GM06990 (cell line): ENCODE measurements around the gene STEAP4.

Experiments
- DNase-seq: peaks from one replicate; pipeline ENCODE4 v3.0.0-alpha.2; 2011; ENCODE audit not compliant: insufficient read length; ENCODE audit errors: extremely low read depth
- H3K27me3 ChIP-seq: replicated peaks from 2 replicates; pipeline ENCODE4 v1.6.0; 2011; ENCODE audit warnings: low read length; ENCODE audit not compliant: control insufficient read depth, insufficient read depth
- H3K36me3 ChIP-seq: 2 replicates; pipeline ENCODE4 v1.5.1; 2011; ENCODE audit warnings: low read length; ENCODE audit not compliant: control insufficient read depth, insufficient read depth
- H3K4me3 ChIP-seq: replicated peaks from 2 replicates; pipeline ENCODE4 v1.5.1; 2011; ENCODE audit warnings: low read depth, mild to moderate bottlenecking, control low read depth, low read length
- TF ChIP-seq, protein P1 (sequence below): IDR thresholded peaks from 2 replicates; pipeline ENCODE4 v1.5.1; 2011; ENCODE audit warnings: low read length, control low read depth, mild to moderate bottlenecking, inconsistent platforms; ENCODE audit not compliant: insufficient read depth, poor library complexity, severe bottlenecking

Gene STEAP4

DNA sequence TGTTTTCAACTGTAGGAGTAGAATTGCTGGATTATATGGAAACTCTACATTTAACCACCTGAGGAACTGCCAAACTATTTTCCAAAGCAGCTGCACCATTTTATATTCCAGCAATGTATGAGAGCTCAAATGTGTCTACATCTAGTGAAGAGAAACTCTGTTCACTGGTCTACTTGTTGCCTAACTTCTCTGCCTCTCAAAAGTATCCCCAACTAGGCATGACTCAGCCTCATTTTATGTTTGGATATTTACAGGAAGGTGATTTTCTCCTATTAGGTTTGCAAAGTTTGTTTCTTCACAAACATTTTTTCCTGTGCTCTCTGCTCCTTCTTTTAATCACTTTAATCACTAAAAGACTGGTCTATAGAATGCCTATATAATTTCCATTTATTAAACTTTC is 49.8 kb downstream of the STEAP4 start:
- Histone ChIP-seq H3K4me3 (no peak overlapping the region), H3K27me3 (no peaks in the 10 kb centered on the region), H3K36me3 (no peaks in the 10 kb centered on the region)
- DNase-seq: no peak
- TF ChIP-seq, protein P1, sequence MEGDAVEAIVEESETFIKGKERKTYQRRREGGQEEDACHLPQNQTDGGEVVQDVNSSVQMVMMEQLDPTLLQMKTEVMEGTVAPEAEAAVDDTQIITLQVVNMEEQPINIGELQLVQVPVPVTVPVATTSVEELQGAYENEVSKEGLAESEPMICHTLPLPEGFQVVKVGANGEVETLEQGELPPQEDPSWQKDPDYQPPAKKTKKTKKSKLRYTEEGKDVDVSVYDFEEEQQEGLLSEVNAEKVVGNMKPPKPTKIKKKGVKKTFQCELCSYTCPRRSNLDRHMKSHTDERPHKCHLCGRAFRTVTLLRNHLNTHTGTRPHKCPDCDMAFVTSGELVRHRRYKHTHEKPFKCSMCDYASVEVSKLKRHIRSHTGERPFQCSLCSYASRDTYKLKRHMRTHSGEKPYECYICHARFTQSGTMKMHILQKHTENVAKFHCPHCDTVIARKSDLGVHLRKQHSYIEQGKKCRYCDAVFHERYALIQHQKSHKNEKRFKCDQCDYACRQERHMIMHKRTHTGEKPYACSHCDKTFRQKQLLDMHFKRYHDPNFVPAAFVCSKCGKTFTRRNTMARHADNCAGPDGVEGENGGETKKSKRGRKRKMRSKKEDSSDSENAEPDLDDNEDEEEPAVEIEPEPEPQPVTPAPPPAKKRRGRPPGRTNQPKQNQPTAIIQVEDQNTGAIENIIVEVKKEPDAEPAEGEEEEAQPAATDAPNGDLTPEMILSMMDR: no peak

DNA sequence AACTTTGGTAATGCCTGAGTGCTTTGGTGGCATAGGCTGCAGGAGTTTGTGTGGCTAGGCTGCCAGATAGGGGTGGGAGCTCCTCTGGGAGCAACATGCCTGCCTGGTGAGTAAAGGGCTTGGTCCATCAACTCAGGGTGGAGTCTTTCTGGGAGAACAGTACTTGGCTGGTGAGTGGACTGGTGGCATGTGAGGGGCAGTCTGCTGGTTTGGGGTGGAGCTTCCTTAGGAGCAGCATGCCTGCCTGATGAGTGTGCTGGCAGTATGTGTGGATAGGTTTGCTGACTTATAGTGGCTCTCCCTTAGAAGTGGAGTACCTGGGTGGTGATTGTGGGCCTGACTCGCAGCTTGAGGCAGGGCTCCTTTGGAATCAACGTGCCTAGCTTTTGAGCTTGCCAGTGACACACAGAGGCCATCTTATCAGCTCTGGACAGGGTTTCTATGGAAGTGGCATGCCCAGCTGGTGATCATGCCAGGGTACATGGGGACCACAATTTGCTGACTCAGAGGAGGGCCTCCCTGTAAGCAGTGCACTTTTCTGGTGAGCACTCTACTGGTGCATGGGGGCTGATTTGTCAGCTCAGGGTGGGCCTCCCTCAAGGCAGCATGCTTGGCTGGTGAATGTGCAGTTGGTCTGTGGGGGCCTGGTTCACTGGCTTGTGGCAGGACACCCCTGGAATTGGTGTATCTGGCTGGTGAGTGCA is 51.8 kb downstream of the STEAP4 start:
- Histone ChIP-seq H3K4me3 (no peak overlapping the region), H3K36me3 (no peaks in the 10 kb centered on the region), H3K27me3 (no peaks in the 10 kb centered on the region)
- no peak for DNase-seq
- TF ChIP-seq, protein P1: no peak

DNA sequence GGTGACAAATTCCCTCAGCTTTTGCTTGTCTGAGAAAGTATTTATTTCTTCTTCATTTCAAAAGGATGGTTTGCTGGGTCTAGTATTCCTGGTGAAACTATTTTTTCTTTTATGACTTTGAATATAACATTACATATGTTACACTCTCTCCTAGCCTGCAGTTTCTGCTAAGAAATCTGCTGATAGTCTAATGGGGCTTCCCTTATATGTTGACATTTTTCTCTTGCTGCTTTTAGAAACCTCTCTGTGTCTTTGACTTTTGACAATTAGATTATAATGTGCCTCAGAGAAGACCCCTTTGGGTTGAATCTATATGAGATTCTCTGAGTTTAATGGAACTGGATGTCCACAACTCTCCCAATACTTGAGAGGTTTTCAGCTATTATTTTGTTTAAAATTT is 53.1 kb downstream of the STEAP4 start:
- H3K27me3 ChIP-seq: no peaks in the 10 kb centered on the region
- TF ChIP-seq, protein P1: no peak
- H3K36me3 ChIP-seq: no peaks in the 10 kb centered on the region
- DNase-seq: no peak
- no peak overlapping the region for H3K4me3 ChIP-seq

DNA sequence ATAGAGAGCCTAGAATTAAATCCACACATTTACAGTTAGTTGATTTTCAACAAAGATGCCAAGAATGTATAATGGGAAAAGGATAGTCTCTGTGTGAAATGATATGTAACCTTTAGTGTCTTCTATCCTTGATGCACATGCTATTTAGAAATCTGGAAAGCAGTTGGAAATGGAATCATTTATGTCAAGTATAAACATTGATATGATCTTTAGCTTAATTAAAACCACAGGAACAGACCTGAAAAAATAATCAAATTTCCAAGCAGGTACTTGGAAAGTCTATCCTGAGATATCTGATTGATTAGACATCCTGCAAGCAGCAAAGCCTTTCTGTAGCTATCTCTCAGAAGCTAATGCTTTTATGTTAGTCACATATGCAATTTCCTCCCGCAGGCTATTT is 62.4 kb downstream of the STEAP4 start:
- Histone ChIP-seq H3K36me3 (no peaks in the 10 kb centered on the region), H3K27me3 (no peaks in the 10 kb centered on the region), H3K4me3 (no peak overlapping the region)
- no peak for DNase-seq
- TF ChIP-seq, protein P1: no peak

DNA sequence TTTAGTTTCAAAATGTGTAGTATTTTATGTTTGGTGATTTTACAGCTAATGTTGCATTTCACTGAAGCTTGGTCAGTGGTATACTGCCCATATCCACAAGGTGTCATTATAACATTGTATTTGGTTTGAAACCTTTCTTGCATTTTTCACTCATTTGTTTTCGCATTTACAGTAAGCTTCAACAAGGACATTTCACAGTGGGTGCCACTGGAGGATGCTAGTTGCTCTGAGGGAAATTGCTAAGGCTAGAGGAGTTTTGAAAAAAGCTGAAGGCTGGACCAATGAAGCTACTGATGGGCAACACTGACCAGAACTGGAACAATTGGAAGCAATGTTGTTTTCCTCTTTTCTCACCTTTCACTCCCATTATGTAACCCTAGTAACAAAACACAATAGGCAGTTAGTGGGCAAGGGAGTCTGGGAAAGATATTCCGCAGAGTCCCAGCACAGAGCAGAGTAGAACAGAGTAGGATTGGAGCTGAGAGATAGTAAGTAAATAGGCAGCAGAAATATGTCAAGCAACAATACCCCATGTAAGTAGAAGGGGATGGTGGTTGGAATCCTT is 63.3 kb downstream of the STEAP4 start:
- no peaks in the 10 kb centered on the region for H3K36me3 ChIP-seq
- TF ChIP-seq, protein P1: peak; percentile 60
- DNase-seq: peak; percentile 5
- H3K4me3 ChIP-seq: no peak overlapping the region
- H3K27me3 ChIP-seq: no peaks in the 10 kb centered on the region
